H1 (cell line): ENCODE measurements around the gene SLC39A11. TPM values are rescaled to one million over a fixed set of nuclear protein-coding genes. Genes with fewer than 3 reads are reported as not detected.

Experiments used
- CTCF ChIA-PET: fragments of 300-600 bp; sonication (Branson Sonifier 250); formaldehyde crosslinking; loops from one replicate; lab custom pipeline; 2021; ENCODE audit not compliant: partially characterized antibody; lab: Charles Lee
- POLR2A ChIA-PET: fragments of 300-600 bp; sonication (Branson Sonifier 250); formaldehyde crosslinking; loops from one replicate; lab custom pipeline; 2021; ENCODE audit warnings: inconsistent platforms; ENCODE audit not compliant: partially characterized antibody; lab: Charles Lee
- DNase-seq, 2 experiments: peaks; one replicate each; pipeline versions ENCODE4 v3.0.0 to v3.0.0-alpha.2; 2010 to 2022; ENCODE audit warnings: low spot score in 2 of 2, low read depth in 1 of 2, mixed read lengths in 1 of 2
- FAIRE-seq: peaks from 2 replicates; lab custom pipeline; 2011; peaks lifted over from hg19 to GRCh38; lab: Jason Lieb, UNC
- H2AFZ ChIP-seq: 2 replicates; pipeline ENCODE4 v1.8.1; 2012; ENCODE audit warnings: low read length, inconsistent platforms
- H2AK5ac ChIP-seq: 2 replicates; pipeline ENCODE4 v1.6.1; 2013; ENCODE audit warnings: low read depth, low read length
- H2BK120ac ChIP-seq: replicated peaks from 2 replicates; pipeline ENCODE3; 2013; ENCODE audit warnings: low read depth, low read length, inconsistent platforms
- H2BK12ac ChIP-seq: 2 replicates; pipeline ENCODE4 v1.6.1; 2013; ENCODE audit warnings: low read depth, low read length
- H2BK15ac ChIP-seq: 2 replicates; pipeline ENCODE4 v1.6.1; 2013; ENCODE audit warnings: low read length
- H2BK20ac ChIP-seq: 2 replicates; pipeline ENCODE4 v1.6.1; 2013; ENCODE audit warnings: low read length
- H2BK5ac ChIP-seq: 2 replicates; pipeline ENCODE4 v1.6.1; 2013; ENCODE audit warnings: low read depth, low read length
- H3K14ac ChIP-seq: 2 replicates; pipeline ENCODE4 v1.6.1; 2013; ENCODE audit warnings: inconsistent platforms; ENCODE audit not compliant: insufficient read length
- H3K18ac ChIP-seq: 2 replicates; pipeline ENCODE4 v1.6.1; 2013; ENCODE audit warnings: low read length; ENCODE audit errors: extremely low read depth
- H3K23ac ChIP-seq: 2 replicates; pipeline ENCODE4 v1.6.1; 2013; ENCODE audit warnings: inconsistent platforms; ENCODE audit not compliant: insufficient read length
- H3K23me2 ChIP-seq: 2 replicates; pipeline ENCODE4 v1.6.1; 2013; ENCODE audit warnings: low read depth, low read length
- H3K27ac ChIP-seq: 2 replicates; pipeline ENCODE4 v1.6.1; 2011; ENCODE audit warnings: low read depth, low read length, inconsistent platforms
- H3K27me3 ChIP-seq, 4 experiments: replicated peaks in 1 of 4; 1 replicate in 1 of 4; 2 replicates in 3 of 4; pipeline versions ENCODE4 v1.6.1 to v1.8.1; 2011 to 2013; ENCODE audit warnings: low read length in 3 of 4, mild to moderate bottlenecking in 3 of 4, inconsistent platforms in 2 of 4, mixed read lengths in 2 of 4, moderate library complexity in 1 of 4; ENCODE audit not compliant: control insufficient read depth in 3 of 4, insufficient read depth in 3 of 4; ENCODE audit errors: extremely low read depth in 1 of 4
- H3K36me3 ChIP-seq, 4 experiments: 2 replicates each; pipeline versions ENCODE4 v1.6.1 to v1.8.1; 2011 to 2013; ENCODE audit warnings: mild to moderate bottlenecking in 4 of 4, low read length in 3 of 4, moderate library complexity in 2 of 4, control low read depth in 1 of 4, inconsistent platforms in 1 of 4; ENCODE audit not compliant: insufficient read depth in 4 of 4, control insufficient read depth in 2 of 4
- H3K4ac ChIP-seq: replicated peaks from 2 replicates; pipeline ENCODE3; 2013; ENCODE audit warnings: low read length, low read depth, mixed read lengths, inconsistent platforms; ENCODE audit not compliant: insufficient read length
- H3K4me1 ChIP-seq, 4 experiments: replicated peaks in 1 of 4; 1 replicate in 1 of 4; 2 replicates in 3 of 4; pipeline versions ENCODE4 v1.6.1 to v1.8.1; 2011 to 2013; ENCODE audit warnings: low read length in 3 of 4, inconsistent platforms in 2 of 4, mixed read lengths in 1 of 4; ENCODE audit not compliant: insufficient read depth in 4 of 4, control insufficient read depth in 3 of 4
- H3K4me2 ChIP-seq, 2 experiments: 2 replicates each; pipeline versions ENCODE4 v1.6.1 to v1.8.1; 2011 to 2013; ENCODE audit warnings: low read depth in 2 of 2, low read length in 2 of 2, control low read depth in 1 of 2, inconsistent platforms in 1 of 2, mild to moderate bottlenecking in 1 of 2; ENCODE audit not compliant: insufficient read depth in 1 of 2
- H3K4me3 ChIP-seq, 4 experiments: fragments of 200-600, 300-600 bp in 1 of 4; sonication (generic), shearing (Covaris generic), sonication (Bioruptor Twin) in 1 of 4; 2 replicates each; pipeline versions ENCODE4 v1.5.1 to v1.8.1; 2011 to 2016; ENCODE audit warnings: low read length in 4 of 4, low read depth in 3 of 4, control low read depth in 2 of 4, inconsistent platforms in 2 of 4, mild to moderate bottlenecking in 2 of 4, mixed read lengths in 1 of 4, moderate library complexity in 1 of 4; ENCODE audit not compliant: insufficient read depth in 2 of 4; ENCODE audit errors: extremely low read depth in 1 of 4
- H3K56ac ChIP-seq: replicated peaks from 2 replicates; pipeline ENCODE3; 2013; ENCODE audit warnings: low read depth, mild to moderate bottlenecking, mixed read lengths, low read length, inconsistent platforms; ENCODE audit not compliant: insufficient read length
- H3K79me1 ChIP-seq: 2 replicates; pipeline ENCODE4 v1.6.1; 2013; ENCODE audit warnings: low read depth, low read length, control low read depth
- H3K79me2 ChIP-seq, 2 experiments: 2 replicates each; pipeline versions ENCODE4 v1.6.1 to v1.8.1; 2012 to 2013; ENCODE audit warnings: low read length in 2 of 2, mild to moderate bottlenecking in 2 of 2, inconsistent platforms in 1 of 2; ENCODE audit not compliant: insufficient read depth in 2 of 2, control insufficient read depth in 1 of 2
- H3K9ac ChIP-seq, 4 experiments: replicated peaks in 1 of 4; 1 replicate in 1 of 4; 2 replicates in 3 of 4; pipeline versions ENCODE4 v1.6.1 to v1.8.1; 2011 to 2013; ENCODE audit warnings: low read depth in 3 of 4, low read length in 3 of 4, control low read depth in 2 of 4, mild to moderate bottlenecking in 2 of 4, moderate library complexity in 2 of 4, inconsistent platforms in 1 of 4; ENCODE audit errors: extremely low read depth in 1 of 4
- H3K9me3 ChIP-seq, 2 experiments: 2 replicates each; pipeline versions ENCODE4 v1.6.1 to v1.8.1; 2012 to 2013; ENCODE audit warnings: mild to moderate bottlenecking in 2 of 2, moderate library complexity in 2 of 2, control low read depth in 1 of 2, inconsistent platforms in 1 of 2, low read depth in 1 of 2, low read length in 1 of 2, mixed read lengths in 1 of 2; ENCODE audit not compliant: insufficient read depth in 2 of 2
- H4K20me1 ChIP-seq, 2 experiments: replicated peaks in 1 of 2; 2 replicates each; pipeline versions ENCODE3 to v1.8.1; 2011 to 2013; ENCODE audit warnings: inconsistent platforms in 2 of 2, low read length in 2 of 2, mild to moderate bottlenecking in 1 of 2; ENCODE audit not compliant: insufficient read depth in 2 of 2, control insufficient read depth in 1 of 2
- H4K5ac ChIP-seq: 2 replicates; pipeline ENCODE4 v1.6.1; 2013; ENCODE audit warnings: low read length, low read depth, mixed read lengths, inconsistent platforms; ENCODE audit not compliant: insufficient read length
- H4K8ac ChIP-seq: 2 replicates; pipeline ENCODE4 v1.8.0; 2013; ENCODE audit warnings: mild to moderate bottlenecking, moderate library complexity, low read length, inconsistent platforms; ENCODE audit not compliant: insufficient read depth; ENCODE audit errors: extremely low read depth
- H4K91ac ChIP-seq: replicated peaks from 2 replicates; pipeline ENCODE3; 2013; ENCODE audit warnings: low read length, mixed read lengths, inconsistent platforms; ENCODE audit not compliant: insufficient read length
- BRCA1 ChIP-seq: IDR thresholded peaks from 2 replicates; pipeline ENCODE4 v1.6.1; 2012; ENCODE audit warnings: low read depth, low read length, improper control_type of control experiment
- CBX5 ChIP-seq: fragments of 300-800, 300-1000 bp; sonication (generic); IDR thresholded peaks from 2 replicates; pipeline ENCODE4 v1.7.1; 2016; ENCODE audit warnings: antibody characterized with exemption, low read length, low read depth
- CREB1 ChIP-seq: IDR thresholded peaks from 2 replicates; pipeline ENCODE4 v1.6.1; 2012; ENCODE audit warnings: inconsistent platforms
- GABPA ChIP-seq: IDR thresholded peaks from 2 replicates; pipeline ENCODE4 v1.6.1; 2011; ENCODE audit warnings: mild to moderate bottlenecking, low read length, moderate library complexity, borderline replicate concordance; ENCODE audit not compliant: insufficient read depth
- KDM5A ChIP-seq: fragments of 200-600 bp; IDR thresholded peaks from 2 replicates; pipeline ENCODE4 v1.7.1; 2012; ENCODE audit warnings: mild to moderate bottlenecking, low read length, inconsistent platforms, mixed read lengths
- PHF8 ChIP-seq: fragments of 200-600 bp; sonication (generic); conservative IDR thresholded peaks from 2 replicates; pipeline ENCODE4 v1.7.1; 2012; ENCODE audit warnings: low read depth, mild to moderate bottlenecking, inconsistent platforms, low read length, moderate library complexity
- POU5F1 ChIP-seq: IDR thresholded peaks from 2 replicates; pipeline ENCODE4 v1.6.1; 2011; ENCODE audit warnings: low read depth, mild to moderate bottlenecking, low read length, moderate library complexity
- RXRA ChIP-seq: IDR thresholded peaks from 2 replicates; pipeline ENCODE4 v1.6.1; 2011; ENCODE audit warnings: low read depth, mild to moderate bottlenecking, low read length, moderate library complexity; ENCODE audit not compliant: insufficient read depth
- SIRT6 ChIP-seq: IDR thresholded peaks from one replicate; pipeline ENCODE4 v1.7.1; 2012; ENCODE audit warnings: low read length, inconsistent platforms
- SP1 ChIP-seq: IDR thresholded peaks from 2 replicates; pipeline ENCODE4 v1.6.1; 2011; ENCODE audit warnings: low read depth, low read length
- SP4 ChIP-seq: IDR thresholded peaks from 2 replicates; pipeline ENCODE4 v1.6.1; 2012; ENCODE audit warnings: low read length, inconsistent platforms
- SUZ12 ChIP-seq: fragments of 200-600 bp; sonication (generic); IDR thresholded peaks from 2 replicates; pipeline ENCODE4 v1.6.1; 2012; ENCODE audit warnings: mild to moderate bottlenecking, inconsistent platforms, low read length, moderate library complexity, mixed read lengths
- TCF12 ChIP-seq: IDR thresholded peaks from 2 replicates; pipeline ENCODE4 v1.6.1; 2011; ENCODE audit warnings: low read depth, mild to moderate bottlenecking, low read length
- WGBS, 2 experiments: shearing (Covaris generic) in 1 of 2; methylation state at CpG; one replicate each; pipeline versions ENCODE4 v1.1.6 to v1.1.7; 2013 to 2015; ENCODE audit warnings: low lambda C conversion rate in 2 of 2, mixed read lengths in 2 of 2, inconsistent platforms in 1 of 2, low coverage in 1 of 2, missing lambda C conversion rate in 1 of 2; ENCODE audit not compliant: insufficient replicate concordance in 2 of 2, insufficient coverage in 1 of 2, insufficient read length in 1 of 2; ENCODE audit errors: extremely low coverage in 1 of 2, missing lambda C conversion rate in 1 of 2; 5-methylcytosine and 5-hydroxymethylcytosine counted together
- polyA plus RNA-seq, 7 experiments: library from polyadenylated mRNA; depleted of rRNA in 3 of 7; stranded (reverse) in 5 of 7; unstranded in 2 of 7; fragments of >200 nt in 5 of 7; fragments of 200-250 nt in 2 of 7; gene quantifications; 1 replicate in 5 of 7; 2 replicates in 1 of 7; 4 replicates in 1 of 7; pipeline versions ENCODE4 v1.2.1 to v1.2.3, GENCODE V29; 2011 to 2013; ENCODE audit warnings: missing spikeins in 2 of 7, mixed read lengths in 2 of 7
- total RNA-seq: library from RNA; stranded (reverse); fragmentation: NEBNext Ultra II Directional; extraction: Animal tissue kit (Norgen Biotek cat#: 25700); gene quantifications from 2 replicates; pipeline ENCODE4 v1.2.1, GENCODE V29; 2021
- TF ChIP-seq, protein P1 (sequence below): IDR thresholded peaks from 2 replicates; pipeline ENCODE4 v1.6.1; 2011; ENCODE audit warnings: low read length, improper control_type of control experiment

The SLC39A11 gene
- total and polyA plus RNA-seq, 2 of the 8 experiments (the other 6 are each of a cell fraction or from before 2014, with no cell fraction given), result 12.2 to 19.6 TPM

GRCh38 chr17:72921347-72922054 is 171.0 kb downstream of the SLC39A11 start:
- H4K8ac ChIP-seq, result no peak overlapping the region
- no peak overlapping the region for H3K27ac ChIP-seq
- H2BK120ac ChIP-seq, result no peak overlapping the region
- H3K79me2 ChIP-seq, result no peaks in the 10 kb centered on the region
- H4K5ac ChIP-seq, result no peak overlapping the region
- no peaks in the 10 kb centered on the region for H4K20me1 ChIP-seq
- no peak overlapping the region for H2BK5ac ChIP-seq
- no peak overlapping the region for H2BK15ac ChIP-seq
- no peak overlapping the region for H3K9ac ChIP-seq
- no peak overlapping the region for H3K56ac ChIP-seq
- CTCF ChIA-PET, result interaction anchor here (1.0 kb wide), 1 partner anchor 16 kb away, joined by 3 read pairs; no protein-coding TSS in a partner anchor
- H3K9me3 ChIP-seq, result no peaks in the 10 kb centered on the region
- H3K23ac ChIP-seq, result no peak overlapping the region
- no peak overlapping the region for H3K4me2 ChIP-seq
- peaks cover 5% of the 10 kb centered on the region; the same call in 1 of the 2 replicates for H3K23me2 ChIP-seq
- no peak overlapping the region for H2AFZ ChIP-seq
- no peak for DNase-seq
- no peaks in the 10 kb centered on the region; the same call in 1 of the 2 replicates for H3K79me1 ChIP-seq
- H2AK5ac ChIP-seq, result no peak overlapping the region
- H4K91ac ChIP-seq, result no peak overlapping the region
- H3K14ac ChIP-seq, result no peak overlapping the region
- H3K18ac ChIP-seq, result no peak overlapping the region
- H2BK12ac ChIP-seq, result no peak overlapping the region
- no peaks in the 10 kb centered on the region for H3K4me1 ChIP-seq
- H3K4ac ChIP-seq, result no peak overlapping the region
- H3K4me3 ChIP-seq, result no peak overlapping the region
- POLR2A ChIA-PET, result no interaction called here
- 88% methylated on average over 5 of the region's 5 CpGs; no CpG with 5 or more reads in 1 of the 2 experiments for WGBS, 2 experiments
- no peaks in the 10 kb centered on the region for H3K36me3 ChIP-seq
- no peaks in the 10 kb centered on the region for H3K27me3 ChIP-seq
- FAIRE-seq, result no peak
- H2BK20ac ChIP-seq, result no peak overlapping the region
- TF ChIP-seq KDM5A, result no peak
- no peak for TF ChIP-seq RXRA
- no peak for TF ChIP-seq GABPA
- no peak for TF ChIP-seq SIRT6
- TF ChIP-seq SUZ12, result no peak
- no peak for TF ChIP-seq SP4
- TF ChIP-seq PHF8, result no peak
- TF ChIP-seq TCF12, result no peak
- TF ChIP-seq CBX5, result no peak
- TF ChIP-seq, protein P1, sequence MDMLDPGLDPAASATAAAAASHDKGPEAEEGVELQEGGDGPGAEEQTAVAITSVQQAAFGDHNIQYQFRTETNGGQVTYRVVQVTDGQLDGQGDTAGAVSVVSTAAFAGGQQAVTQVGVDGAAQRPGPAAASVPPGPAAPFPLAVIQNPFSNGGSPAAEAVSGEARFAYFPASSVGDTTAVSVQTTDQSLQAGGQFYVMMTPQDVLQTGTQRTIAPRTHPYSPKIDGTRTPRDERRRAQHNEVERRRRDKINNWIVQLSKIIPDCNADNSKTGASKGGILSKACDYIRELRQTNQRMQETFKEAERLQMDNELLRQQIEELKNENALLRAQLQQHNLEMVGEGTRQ, result no peak
- TF ChIP-seq BRCA1, result no peak
- TF ChIP-seq POU5F1, result no peak
- no peak for TF ChIP-seq SP1
- TF ChIP-seq CREB1, result no peak
